Neural cell (in vitro differentiated cells): Measurements from ENCODE around the gene KCNJ16. TPM values are rescaled to one million over a fixed set of nuclear protein-coding genes. Genes with fewer than 3 reads are reported as not detected.

Source experiments
- H2AFZ ChIP-seq: fragments of 200-600, 300-800 bp; sonication (generic), shearing (Covaris generic); 2 replicates; pipeline ENCODE4 v1.6.0; 2014; ENCODE audit warnings: low read depth, mild to moderate bottlenecking, antibody characterized with exemption, low read length, moderate library complexity
- H3F3A ChIP-seq: fragments of 200-600 bp; shearing (Covaris generic); 2 replicates; pipeline ENCODE4 v1.6.1; 2016; ENCODE audit warnings: mild to moderate bottlenecking, moderate library complexity, mixed read lengths, antibody characterized with exemption, low read length; ENCODE audit not compliant: insufficient read depth, poor library complexity, severe bottlenecking
- H3K27ac ChIP-seq: fragments of 200-600, 300-800 bp; sonication (generic), shearing (Covaris generic); 2 replicates; pipeline ENCODE4 v1.5.1; 2014; ENCODE audit warnings: mild to moderate bottlenecking, low read length, moderate library complexity
- H3K27me3 ChIP-seq: fragments of 300-800, 200-600 bp; sonication (generic), shearing (Covaris generic); 2 replicates; pipeline ENCODE4 v1.6.0; 2014; ENCODE audit warnings: mild to moderate bottlenecking, low read depth, low read length, moderate library complexity; ENCODE audit not compliant: insufficient read depth
- H3K36me3 ChIP-seq: fragments of 300-800, 200-600 bp; sonication (generic), shearing (Covaris generic); 2 replicates; pipeline ENCODE4 v1.5.1; 2014; ENCODE audit warnings: mild to moderate bottlenecking, antibody characterized with exemption, low read length, moderate library complexity; ENCODE audit not compliant: insufficient read depth
- H3K4me2 ChIP-seq: fragments of 300-800, 200-600 bp; sonication (generic), shearing (Covaris generic); 2 replicates; pipeline ENCODE4 v1.6.0; 2014; ENCODE audit warnings: mild to moderate bottlenecking, low read length
- H3K4me3 ChIP-seq: fragments of 300-800, 200-600 bp; sonication (generic), shearing (Covaris generic); 2 replicates; pipeline ENCODE4 v1.5.1; 2014; ENCODE audit warnings: mild to moderate bottlenecking, low read length, moderate library complexity
- H3K79me2 ChIP-seq: fragments of 200-600 bp; shearing (Covaris generic); replicated peaks from 2 replicates; pipeline ENCODE4 v1.6.0; 2014; ENCODE audit warnings: mild to moderate bottlenecking, low read length, moderate library complexity; ENCODE audit not compliant: insufficient read depth
- H3K9ac ChIP-seq: fragments of 300-800, 200-600 bp; sonication (generic), shearing (Covaris generic); 2 replicates; pipeline ENCODE4 v1.6.1; 2016; ENCODE audit warnings: mild to moderate bottlenecking, low read length, mixed read lengths
- H3K9me2 ChIP-seq: fragments of 200-600 bp; shearing (Covaris generic); 2 replicates; pipeline ENCODE4 v1.6.1; 2016; ENCODE audit warnings: mild to moderate bottlenecking, low read length, mixed read lengths; ENCODE audit not compliant: insufficient read depth
- H3K9me3 ChIP-seq: fragments of 200-600, 300-800 bp; sonication (generic), shearing (Covaris generic); 2 replicates; pipeline ENCODE4 v1.6.1; 2016; ENCODE audit warnings: mild to moderate bottlenecking, mixed run types, low read length, moderate library complexity, mixed read lengths
- H4K20me1 ChIP-seq: fragments of 200-600 bp; shearing (Covaris generic); 2 replicates; pipeline ENCODE4 v1.6.1; 2016; ENCODE audit warnings: mild to moderate bottlenecking, mixed run types; ENCODE audit not compliant: insufficient read depth
- CTCF ChIP-seq: fragments of 450-650 bp; IDR thresholded peaks from 2 replicates; pipeline ENCODE4 v1.5.1; 2014; ENCODE audit warnings: antibody characterized with exemption, mild to moderate bottlenecking, moderate library complexity; ENCODE audit not compliant: poor library complexity, severe bottlenecking
- EP300 ChIP-seq: fragments of 450-650 bp; conservative IDR thresholded peaks from 2 replicates; pipeline ENCODE4 v1.6.1; 2014; ENCODE audit warnings: antibody characterized with exemption, mild to moderate bottlenecking, moderate library complexity; ENCODE audit not compliant: poor library complexity, severe bottlenecking
- EZH2 ChIP-seq: fragments of 200-600, 300-800 bp; shearing (Covaris generic), sonication (generic); IDR thresholded peaks from 2 replicates; pipeline ENCODE4 v1.6.1; 2014; ENCODE audit warnings: antibody characterized with exemption, low read length, borderline replicate concordance, mild to moderate bottlenecking; ENCODE audit not compliant: insufficient read depth, poor library complexity, severe bottlenecking
- MXI1 ChIP-seq: fragments of 450-650 bp; conservative IDR thresholded peaks from 2 replicates; pipeline ENCODE4 v1.6.1; 2014; ENCODE audit warnings: antibody characterized with exemption, mild to moderate bottlenecking; ENCODE audit not compliant: poor library complexity, severe bottlenecking
- POLR2AphosphoS5 ChIP-seq: IDR thresholded peaks from 2 replicates; pipeline ENCODE4 v1.6.1; 2012
- RAD21 ChIP-seq: fragments of 450-650 bp; conservative IDR thresholded peaks from 2 replicates; pipeline ENCODE4 v1.6.1; 2014; ENCODE audit warnings: antibody characterized with exemption, mild to moderate bottlenecking, moderate library complexity
- REST ChIP-seq: IDR thresholded peaks from 2 replicates; pipeline ENCODE4 v1.6.1; 2012; ENCODE audit warnings: borderline replicate concordance
- SMC3 ChIP-seq: fragments of 450-650 bp; conservative IDR thresholded peaks from 2 replicates; pipeline ENCODE4 v1.6.1; 2014; ENCODE audit warnings: antibody characterized with exemption, mild to moderate bottlenecking, moderate library complexity; ENCODE audit not compliant: poor library complexity
- TAF1 ChIP-seq: IDR thresholded peaks from 2 replicates; pipeline ENCODE4 v1.6.1; 2012; ENCODE audit warnings: low read depth
- polyA plus RNA-seq: library from polyadenylated mRNA; depleted of rRNA; stranded (reverse); fragments of >200 nt; gene quantifications from 2 replicates; pipeline ENCODE4 v1.2.3, GENCODE V29; 2014

KCNJ16 gene
- polyA plus RNA-seq, 1 donor from 2014 or later, result 1.7 TPM

- H2AFZ ChIP-seq, result no peak overlapping the region
- H3K36me3 ChIP-seq, result no peaks in the 10 kb centered on the region
- no peaks in the 10 kb centered on the region for H3K9me2 ChIP-seq
- H3K4me2 ChIP-seq, result no peak overlapping the region
- H3K27me3 ChIP-seq, result no peaks in the 10 kb centered on the region
- no peaks in the 10 kb centered on the region for H3K9me3 ChIP-seq
- H3K4me3 ChIP-seq, result no peak overlapping the region
- no peaks in the 10 kb centered on the region for H4K20me1 ChIP-seq
- H3K79me2 ChIP-seq, result no peaks in the 10 kb centered on the region
- TF ChIP-seq SMC3 (no peak), RAD21 (no peak), EZH2 (no peak), REST (no peak), TAF1 (no peak), MXI1 (no peak)
- H3F3A ChIP-seq, result no peaks in the 10 kb centered on the region
- H3K27ac ChIP-seq, result no peak overlapping the region
- H3K9ac ChIP-seq, result no peak overlapping the region
These were observed 85.0 kb downstream of the KCNJ16 start for GRCh38 chr17:70159980-70160379.

- no peak overlapping the region for H3K9ac ChIP-seq
- H4K20me1 ChIP-seq, result no peaks in the 10 kb centered on the region
- TF ChIP-seq POLR2AphosphoS5 (no peak), SMC3 (no peak), EZH2 (no peak), CTCF (no peak), EP300 (no peak), MXI1 (no peak), TAF1 (no peak), REST (no peak), RAD21 (no peak)
- no peaks in the 10 kb centered on the region for H3F3A ChIP-seq
- H3K4me3 ChIP-seq, result no peak overlapping the region
- no peaks in the 10 kb centered on the region for H3K9me3 ChIP-seq
- no peaks in the 10 kb centered on the region for H3K79me2 ChIP-seq
- H3K36me3 ChIP-seq, result no peaks in the 10 kb centered on the region
- H3K4me2 ChIP-seq, result no peak overlapping the region
- H2AFZ ChIP-seq, result no peak overlapping the region
- no peak overlapping the region for H3K27ac ChIP-seq
- no peaks in the 10 kb centered on the region for H3K9me2 ChIP-seq
- no peaks in the 10 kb centered on the region for H3K27me3 ChIP-seq
These were observed 86.5 kb downstream of the KCNJ16 start for GRCh38 chr17:70161519-70161918.
